ENCODE results near the gene GRM5. TPM values are rescaled to one million over a fixed set of nuclear protein-coding genes. Genes with fewer than 3 reads are reported as not detected.
"Not testable (repeated sequence)": the region's sequence is repeated elsewhere in the genome, so short reads cannot be mapped to it uniquely, and the experiment has no call there.

The GRM5 gene
- total and polyA plus RNA-seq, 2 donors (not counting 1 experiment from before 2014, with no cell fraction given) = not detected

GRCh38 chr11:88849368-88849767 lies 216.4 kb downstream of the GRM5 start:
- Histone ChIP-seq H3K4me2 (replicated peaks; ENCODE audit: low read depth, low read length, poor library complexity, severe bottlenecking) (no peak overlapping the region), H2AFZ (ENCODE audit: insufficient read depth, low read depth, low read length, poor library complexity, severe bottlenecking) (no peak overlapping the region), H3K27me3 (replicated peaks in 1 of 4; ENCODE audit: control extremely low read depth in 1 of 4, control insufficient read depth in 3 of 4, insufficient read depth in 4 of 4, low read length in 3 of 4) (no peaks in the 10 kb centered on the region), H3K4me1 (ENCODE audit: control insufficient read depth in 2 of 2, insufficient read depth in 2 of 2, low read length in 2 of 2) (no peaks in the 10 kb centered on the region), H3K27ac (ENCODE audit: low read length in 2 of 2) (no peak overlapping the region), H3K9me3 (ENCODE audit: control extremely low read depth in 1 of 3, control insufficient read depth in 2 of 3, insufficient read depth in 1 of 3, low read length in 2 of 3) (no peaks in the 10 kb centered on the region), H4K20me1 (ENCODE audit: control insufficient read depth, insufficient read depth, low read length, poor library complexity, severe bottlenecking) (no peaks in the 10 kb centered on the region), H3K36me3 (replicated peaks in 1 of 2; ENCODE audit: control extremely low read depth in 1 of 2, control insufficient read depth in 1 of 2, extremely low read depth in 1 of 2, insufficient read depth in 2 of 2, low read length in 1 of 2) (no peaks in the 10 kb centered on the region), H3K9ac (ENCODE audit: low read length) (no peak overlapping the region), H3K4me3 (ENCODE audit: control extremely low read depth in 1 of 5, extremely low read depth in 1 of 5, insufficient read depth in 1 of 5, low read depth in 2 of 5, low read length in 4 of 5) (no peak overlapping the region), H3K79me2 (ENCODE audit: control insufficient read depth, insufficient read depth, low read length) (no peaks in the 10 kb centered on the region)
- H3K27ac Mint-ChIP-seq = no peak overlapping the region
- H3K9me3 Mint-ChIP-seq (ENCODE audit: insufficient read depth) = no peaks in the 10 kb centered on the region
- intact Hi-C loops (cut with micrococcal nuclease) = no loop called here
- no peak for TF ChIP-seq CTCF (IDR thresholded peaks at IDR 0.05)
- TF ChIP-seq EZH2 (IDR thresholded peaks at IDR 0.05; ENCODE audit: borderline replicate concordance, insufficient read depth, low read depth, low read length, poor library complexity, severe bottlenecking) = no peak
- ATAC-seq (ENCODE audit: low read depth) (no peak), DNase-seq (no peak)
- no peaks in the 10 kb centered on the region for H3K4me1 Mint-ChIP-seq
- no peak overlapping the region for H3K4me3 Mint-ChIP-seq
- ChIA-PET POLR2A (no interaction called here), CTCF (no interaction called here)
- WGBS (ENCODE audit: insufficient coverage) = 100% methylated on average over 1 of the region's 1 CpG
- no peaks in the 10 kb centered on the region for H3K27me3 Mint-ChIP-seq

GRCh38 chr11:88846266-88846665 lies 219.5 kb downstream of the GRM5 start:
- H3K9me3 ChIP-seq (ENCODE audit: control extremely low read depth in 1 of 3, control insufficient read depth in 2 of 3, insufficient read depth in 1 of 3, low read length in 2 of 3); CTCF ChIA-PET; H3K4me1 Mint-ChIP-seq; H3K36me3 ChIP-seq (replicated peaks in 1 of 2; ENCODE audit: control extremely low read depth in 1 of 2, control insufficient read depth in 1 of 2, extremely low read depth in 1 of 2, insufficient read depth in 2 of 2, low read length in 1 of 2); H3K9ac ChIP-seq (ENCODE audit: low read length); POLR2A ChIA-PET; H3K27ac Mint-ChIP-seq; intact Hi-C loops (cut with micrococcal nuclease); H3K4me1 ChIP-seq (ENCODE audit: control insufficient read depth in 2 of 2, insufficient read depth in 2 of 2, low read length in 2 of 2); H3K4me3 ChIP-seq (ENCODE audit: control extremely low read depth in 1 of 5, extremely low read depth in 1 of 5, insufficient read depth in 1 of 5, low read depth in 2 of 5, low read length in 4 of 5); H3K9me3 Mint-ChIP-seq (ENCODE audit: insufficient read depth); H3K27me3 Mint-ChIP-seq; ATAC-seq (ENCODE audit: low read depth); H3K4me3 Mint-ChIP-seq; H3K27ac ChIP-seq (ENCODE audit: low read length in 2 of 2); H3K79me2 ChIP-seq (ENCODE audit: control insufficient read depth, insufficient read depth, low read length); H3K4me2 ChIP-seq (replicated peaks; ENCODE audit: low read depth, low read length, poor library complexity, severe bottlenecking); H3K27me3 ChIP-seq (replicated peaks in 1 of 4; ENCODE audit: control extremely low read depth in 1 of 4, control insufficient read depth in 3 of 4, insufficient read depth in 4 of 4, low read length in 3 of 4); H2AFZ ChIP-seq (ENCODE audit: insufficient read depth, low read depth, low read length, poor library complexity, severe bottlenecking); H4K20me1 ChIP-seq (ENCODE audit: control insufficient read depth, insufficient read depth, low read length, poor library complexity, severe bottlenecking); DNase-seq: not testable (repeated sequence)
- WGBS (ENCODE audit: insufficient coverage) = no CpG with 5 or more reads among the region's 1 CpG

- H3K9me3 Mint-ChIP-seq (ENCODE audit: insufficient read depth); POLR2A ChIA-PET; H3K4me1 Mint-ChIP-seq; H3K27me3 ChIP-seq (replicated peaks in 1 of 4; ENCODE audit: control extremely low read depth in 1 of 4, control insufficient read depth in 3 of 4, insufficient read depth in 4 of 4, low read length in 3 of 4); H3K27ac Mint-ChIP-seq; H3K4me3 ChIP-seq (ENCODE audit: control extremely low read depth in 1 of 5, extremely low read depth in 1 of 5, insufficient read depth in 1 of 5, low read depth in 2 of 5, low read length in 4 of 5); H3K79me2 ChIP-seq (ENCODE audit: control insufficient read depth, insufficient read depth, low read length); H2AFZ ChIP-seq (ENCODE audit: insufficient read depth, low read depth, low read length, poor library complexity, severe bottlenecking); H3K4me3 Mint-ChIP-seq; H3K4me1 ChIP-seq (ENCODE audit: control insufficient read depth in 2 of 2, insufficient read depth in 2 of 2, low read length in 2 of 2); ATAC-seq (ENCODE audit: low read depth); H4K20me1 ChIP-seq (ENCODE audit: control insufficient read depth, insufficient read depth, low read length, poor library complexity, severe bottlenecking); H3K27ac ChIP-seq (ENCODE audit: low read length in 2 of 2); H3K9ac ChIP-seq (ENCODE audit: low read length); H3K27me3 Mint-ChIP-seq; H3K9me3 ChIP-seq (ENCODE audit: control extremely low read depth in 1 of 3, control insufficient read depth in 2 of 3, insufficient read depth in 1 of 3, low read length in 2 of 3); intact Hi-C loops (cut with micrococcal nuclease); H3K36me3 ChIP-seq (replicated peaks in 1 of 2; ENCODE audit: control extremely low read depth in 1 of 2, control insufficient read depth in 1 of 2, extremely low read depth in 1 of 2, insufficient read depth in 2 of 2, low read length in 1 of 2); DNase-seq; H3K4me2 ChIP-seq (replicated peaks; ENCODE audit: low read depth, low read length, poor library complexity, severe bottlenecking); CTCF ChIA-PET: not testable (repeated sequence)
- no CpG with 5 or more reads among the region's 3 CpGs for WGBS (ENCODE audit: insufficient coverage)
Observed at GRCh38 chr11:88844941-88845340, 220.8 kb downstream of the GRM5 start.
